NCI-H82 treated with DMSO at 0.1 percent for 48 hours (cell line): ENCODE results near the gene TMCO6.
A peak's percentile ranks its signal among the peaks of the same experiment; 100 is the strongest.
"Not testable (repeated sequence)": the region's sequence is repeated elsewhere in the genome, so short reads cannot be mapped to it uniquely, and the experiment has no call there.

Source experiments
- DNase-seq: peaks from one replicate; lab custom pipeline; 2025; ENCODE audit not compliant: unreplicated experiment; lab: John Stamatoyannopoulos, UW

TMCO6 gene

GRCh38 chr5:140630292-140631035 lies 8.8 kb upstream of the TMCO6 start:
- no peak for DNase-seq

GRCh38 chr5:140631036-140631417 lies 8.2 kb upstream of the TMCO6 start:
- no peak for DNase-seq

DNA sequence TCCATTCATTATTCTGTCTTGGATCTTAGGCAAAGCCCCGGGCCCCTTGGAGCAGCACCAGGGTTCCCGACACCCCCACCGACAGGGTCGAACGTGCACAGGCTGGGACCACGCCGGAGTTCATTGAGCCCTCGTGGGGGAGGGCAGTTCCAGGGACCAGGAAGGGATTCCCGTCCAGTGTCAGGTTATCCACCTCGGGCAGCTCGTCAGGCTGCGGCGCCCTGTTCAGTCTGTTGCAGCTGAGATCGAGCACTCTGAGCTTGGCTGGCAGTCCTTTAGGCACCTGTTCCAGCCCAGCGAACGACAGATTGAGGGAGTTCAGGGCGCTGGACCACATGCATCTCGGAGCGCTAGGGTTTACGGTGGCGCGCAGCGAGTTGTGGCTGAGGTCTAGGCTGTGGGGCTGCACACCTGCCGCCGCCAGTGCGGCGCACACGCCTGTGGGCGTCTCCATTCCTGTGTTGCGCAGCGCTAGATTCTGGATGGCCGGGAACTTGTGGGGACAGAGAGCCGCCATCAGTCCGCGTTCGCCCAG lies 7.4 kb upstream of the TMCO6 start:
- no peak for DNase-seq

- no peak for DNase-seq
Observed at GRCh38 chr5:140632366-140633020, 6.8 kb upstream of the TMCO6 start.

DNA sequence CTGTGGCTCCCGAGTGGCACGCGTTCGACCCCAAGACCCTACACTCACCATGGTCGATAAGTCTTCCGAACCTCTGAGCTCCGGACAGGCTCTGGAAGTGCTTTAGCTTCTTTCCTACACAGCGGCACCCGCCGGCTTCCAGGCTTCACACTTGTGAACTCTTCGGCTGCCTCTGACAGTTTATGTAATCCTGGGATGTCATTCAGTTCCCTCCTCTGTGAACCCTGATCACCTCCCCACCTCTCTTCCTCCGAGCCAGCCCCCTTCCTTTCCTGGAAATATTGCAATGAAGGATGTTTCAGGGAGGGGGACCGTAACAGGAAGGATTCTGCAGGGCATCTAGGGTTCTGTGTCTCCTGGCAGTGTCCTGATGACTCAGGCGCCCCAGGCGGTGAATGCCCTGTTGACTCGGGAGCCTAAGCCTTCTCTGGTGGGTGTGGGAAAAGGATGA lies 6.2 kb upstream of the TMCO6 start, which contains the start of gene CD14:
Gene CD14 (minus strand): TSS at position 155 of the 451 bp plus-strand sequence. CDS start 104 bp downstream, at position 51.
- DNase-seq, result no peak

GRCh38 chr5:140633501-140633900 lies 5.8 kb upstream of the TMCO6 start:
- DNase-seq, result no peak

DNA sequence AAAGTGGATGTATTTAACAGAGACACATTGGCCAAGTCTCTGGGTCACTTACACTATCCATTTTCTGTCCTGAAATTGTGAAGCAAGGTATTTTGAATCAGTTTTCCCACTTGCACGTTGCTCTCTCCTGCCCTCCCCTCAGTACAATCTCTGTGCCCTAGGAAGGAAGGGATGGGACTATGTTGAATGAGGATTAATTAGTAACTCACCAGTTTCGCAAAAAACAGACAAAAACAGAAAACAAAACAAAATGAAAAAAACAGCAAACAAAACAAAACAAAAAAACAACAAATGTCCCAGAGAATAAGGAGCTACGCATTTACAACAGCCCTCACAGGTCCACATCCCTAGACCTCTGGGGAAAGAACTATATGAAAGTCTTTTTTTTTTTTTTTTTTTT lies 5.1 kb upstream of the TMCO6 start:
- DNase-seq, result no peak

DNA sequence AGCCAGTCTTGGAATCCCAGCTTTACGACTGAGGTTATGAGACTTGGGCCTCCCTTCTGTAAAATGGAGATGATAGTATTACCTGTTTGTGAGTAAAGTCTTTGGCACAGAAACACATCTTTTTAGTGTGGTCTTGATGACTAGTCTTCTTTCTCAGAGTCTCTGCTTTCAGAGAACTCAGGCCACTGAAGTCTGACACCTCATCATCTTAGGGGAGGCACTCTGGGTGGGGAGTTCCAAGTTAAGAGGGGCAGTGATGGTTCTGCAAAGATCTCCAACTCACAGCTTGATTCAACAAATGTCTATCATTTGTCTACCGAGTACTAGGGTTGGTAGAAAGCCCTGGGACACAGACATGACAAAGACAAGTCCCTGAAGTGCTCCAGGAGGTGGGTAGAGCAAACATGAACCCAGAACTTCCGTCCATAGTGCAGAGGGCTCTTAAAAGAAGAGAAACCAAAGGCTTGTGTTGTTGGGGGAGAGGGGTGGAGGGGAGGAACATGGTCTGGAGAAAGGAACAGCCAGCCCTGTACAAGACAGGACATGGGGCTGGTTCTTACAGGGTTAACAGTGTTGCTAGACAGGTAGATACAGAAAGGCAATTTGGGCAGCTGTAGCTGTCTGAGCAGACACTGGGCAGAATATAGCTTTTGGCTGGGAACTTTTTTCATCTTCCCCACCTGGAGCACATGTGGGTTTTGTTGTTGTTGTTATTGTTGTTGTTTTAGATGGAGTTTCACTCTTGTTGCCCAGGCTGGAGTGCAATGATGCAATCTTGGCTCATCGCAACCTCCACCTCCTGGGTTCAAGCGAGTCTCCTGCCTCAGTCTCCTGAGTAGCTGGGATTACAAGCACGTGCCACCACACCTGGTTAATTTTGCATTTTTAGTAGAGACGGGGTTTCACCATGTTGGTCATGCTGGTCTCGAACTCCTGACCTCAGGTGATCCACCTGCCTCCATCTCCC lies 3.7 kb upstream of the TMCO6 start:
- DNase-seq, result no peak

GRCh38 chr5:140637371-140638100 lies 1.7 kb upstream of the TMCO6 start:
- DNase-seq, result no peak

GRCh38 chr5:140638898-140639147 lies 428 bp upstream of the TMCO6 start:
- not testable (repeated sequence) for DNase-seq

DNA sequence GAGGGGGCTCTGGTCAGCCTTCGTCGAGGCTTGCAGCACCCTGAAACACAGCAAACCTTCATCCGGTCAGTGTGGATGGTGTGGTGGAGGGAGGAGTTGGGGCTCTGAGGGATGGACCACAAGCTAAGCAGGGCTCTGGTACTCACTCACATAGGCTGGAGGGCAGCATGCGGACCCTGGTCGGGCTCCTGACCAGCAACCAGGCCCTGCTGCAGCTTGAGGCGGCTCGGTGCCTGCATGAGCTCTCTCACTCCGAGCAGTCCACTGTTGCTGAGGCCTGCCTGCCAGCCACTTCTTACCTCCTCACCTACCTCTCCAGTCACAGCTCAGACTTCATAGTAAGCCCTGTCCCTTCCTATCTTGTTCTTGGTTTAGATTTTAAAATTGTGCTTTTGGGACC lies 2.5 kb downstream of the TMCO6 start:
- no peak for DNase-seq

DNA sequence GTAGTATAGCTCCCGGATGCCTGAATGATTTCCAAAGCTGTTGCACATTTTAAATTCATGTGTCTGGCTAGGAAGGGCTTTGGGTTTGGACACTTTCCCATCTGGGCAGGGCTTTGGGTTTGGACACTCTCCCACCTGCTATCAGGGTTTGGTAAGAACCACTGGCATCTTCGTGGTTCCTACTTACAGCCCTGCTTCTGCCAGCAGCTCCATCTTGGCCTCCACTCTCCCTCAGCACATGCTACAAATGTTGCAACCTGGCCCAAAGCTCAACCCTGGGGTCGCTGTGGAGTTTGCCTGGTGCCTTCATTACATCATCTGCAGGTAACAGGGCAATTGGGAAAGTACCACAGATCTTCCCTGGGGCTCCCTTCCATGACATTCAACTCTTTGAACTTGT lies 3.5 kb downstream of the TMCO6 start:
- DNase-seq, result no peak

DNA sequence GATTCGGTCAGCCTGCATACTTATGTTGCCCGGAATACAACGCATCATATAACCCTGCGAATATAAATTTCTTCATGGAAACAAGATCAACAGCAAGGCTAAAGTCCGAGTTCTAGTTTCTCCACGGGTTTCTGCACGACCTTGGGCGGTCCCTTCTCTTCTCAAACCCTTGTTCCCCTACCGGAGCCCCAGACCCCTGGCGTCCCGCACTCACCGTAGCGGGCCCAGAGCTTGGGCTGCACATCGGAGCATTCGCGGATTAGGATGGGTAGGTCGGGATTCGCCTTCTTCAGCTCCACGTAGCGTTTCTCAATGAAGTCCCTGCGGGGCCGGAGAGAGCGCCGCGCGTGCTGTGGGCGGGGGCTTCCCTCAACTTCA lies 7.8 kb downstream of the TMCO6 start:
- DNase-seq, result no peak

DNA sequence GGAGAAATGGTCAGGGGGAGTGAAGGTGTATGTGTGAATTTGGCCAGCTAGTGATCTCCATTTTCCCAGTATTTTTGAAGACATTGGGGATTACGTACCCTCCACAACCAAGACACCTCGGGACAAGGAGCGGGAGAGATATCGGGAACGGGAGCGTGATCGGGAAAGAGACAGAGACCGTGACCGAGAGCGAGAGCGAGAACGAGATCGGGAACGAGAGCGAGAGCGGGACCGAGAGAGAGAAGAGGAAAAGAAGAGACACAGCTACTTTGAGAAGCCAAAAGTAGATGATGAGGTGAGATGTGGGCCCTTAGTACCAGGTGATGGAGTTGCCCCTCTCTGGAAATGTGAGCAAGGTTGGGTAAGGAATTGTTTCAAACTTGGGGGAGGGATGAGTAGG lies 19.6 kb downstream of the TMCO6 start:
- no peak for DNase-seq

DNA sequence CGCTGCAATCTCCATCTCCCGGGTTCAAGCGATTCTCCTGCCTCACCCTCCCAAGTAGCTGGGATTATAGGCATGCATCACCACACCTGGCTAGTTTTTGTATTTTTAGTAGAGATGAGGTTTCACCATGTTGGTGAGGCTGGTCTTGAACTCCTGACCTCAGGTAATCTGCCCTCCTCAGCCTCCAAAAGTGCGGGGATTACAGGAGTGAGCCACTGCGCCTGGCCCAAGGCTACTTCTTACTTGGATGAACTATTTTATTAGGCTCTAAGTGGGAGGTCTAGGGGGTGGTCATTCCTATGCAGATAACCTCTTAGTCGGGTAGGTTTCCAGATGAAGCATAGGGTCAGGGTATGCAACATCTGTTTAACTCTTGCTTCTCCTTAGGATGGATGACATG lies 21.1 kb downstream of the TMCO6 start:
- not testable (repeated sequence) for DNase-seq

DNA sequence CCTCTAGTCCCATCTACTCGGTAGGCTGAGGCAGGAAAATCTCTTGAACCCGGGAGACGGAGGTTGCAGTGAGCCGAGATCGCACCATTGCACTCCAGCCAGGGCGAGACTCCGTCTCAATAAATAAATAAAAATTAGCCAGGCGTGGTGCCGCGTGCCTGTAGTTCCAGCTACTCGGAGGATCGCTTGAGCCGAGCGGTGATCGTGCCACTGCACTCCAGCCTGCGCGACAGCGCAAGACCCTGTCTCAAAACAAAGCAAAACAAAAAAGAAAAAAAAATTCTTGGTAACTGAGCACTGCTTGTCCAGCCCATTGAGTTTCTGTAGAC lies 24.7 kb downstream of the TMCO6 start:
- no peak for DNase-seq

DNA sequence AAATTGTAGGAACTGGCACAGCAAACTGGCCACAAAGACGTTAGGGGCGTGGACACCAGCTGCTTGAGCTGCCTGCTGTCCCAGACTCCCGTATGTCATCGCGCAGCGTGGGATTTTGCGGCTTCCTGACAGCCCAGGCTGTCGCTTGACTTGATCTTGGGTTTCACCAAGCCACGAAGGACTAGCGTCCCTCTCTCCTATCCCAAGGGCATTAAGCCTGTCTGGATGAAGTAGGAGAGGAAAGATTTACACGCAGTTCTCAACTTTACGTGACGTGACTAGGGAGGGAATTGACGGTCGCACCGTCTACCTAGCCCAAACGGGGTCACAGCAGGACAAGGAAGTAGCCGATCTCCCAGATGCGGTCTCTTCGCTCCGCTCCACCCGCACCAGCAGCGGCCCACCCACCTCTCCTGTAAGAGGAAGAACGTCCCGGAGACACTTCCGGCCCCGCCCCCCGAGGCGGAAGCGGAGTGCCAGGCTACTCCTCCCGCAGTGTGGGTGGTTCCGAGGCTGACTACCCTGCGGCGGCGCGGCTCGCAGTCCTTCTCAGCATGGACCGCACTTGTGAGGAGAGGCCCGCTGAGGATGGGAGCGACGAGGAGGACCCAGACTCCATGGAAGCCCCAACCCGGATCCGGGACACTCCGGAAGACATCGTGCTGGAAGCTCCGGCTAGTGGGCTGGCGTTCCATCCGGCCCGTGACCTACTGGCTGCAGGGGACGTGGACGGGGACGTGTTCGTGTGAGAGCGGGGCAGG lies 25.3 kb downstream of the TMCO6 start, which contains the start of gene WDR55:
Gene WDR55 (plus strand): TSS at position 546 of the 761 bp plus-strand sequence. CDS start 9 bp downstream, at position 555.
- peak; percentile 63 for DNase-seq

- not testable (repeated sequence) for DNase-seq
Observed at GRCh38 chr5:140671035-140671434, 31.8 kb downstream of the TMCO6 start.

- DNase-seq, result no peak
Observed at GRCh38 chr5:140671472-140672125, 32.3 kb downstream of the TMCO6 start.
